ENCODE data around the gene RNASE12. TPM values are rescaled to one million over a fixed set of nuclear protein-coding genes. Genes with fewer than 3 reads are reported as not detected.

The RNASE12 gene, protein sequence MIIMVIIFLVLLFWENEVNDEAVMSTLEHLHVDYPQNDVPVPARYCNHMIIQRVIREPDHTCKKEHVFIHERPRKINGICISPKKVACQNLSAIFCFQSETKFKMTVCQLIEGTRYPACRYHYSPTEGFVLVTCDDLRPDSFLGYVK
- polyA plus RNA-seq (2012; ENCODE audit: low read depth, missing spikeins) = not detected

- TF ChIP-seq POLR2AphosphoS5 (IDR thresholded peaks at IDR 0.05; ENCODE audit: low read depth, low read length) (no peak), SPI1 (IDR thresholded peaks at IDR 0.05; ENCODE audit: low read depth, low read length) (no peak), TAF1 (IDR thresholded peaks at IDR 0.05; ENCODE audit: low read depth, low read length) (no peak), POU2F2 (IDR thresholded peaks at IDR 0.05; ENCODE audit: low read depth, low read length) (no peak), PAX5 (IDR thresholded peaks at IDR 0.05; ENCODE audit: insufficient read depth, low read length, severe bottlenecking) (no peak), POLR2A (IDR thresholded peaks at IDR 0.05; ENCODE audit: low read depth, low read length) (no peak)
- DNase-seq (ENCODE audit: insufficient read length, low spot score) (no peak), FAIRE-seq (no peak)
Observed at GRCh38 chr14:20591235-20591634, at the start of gene RNASE12. Gene RNASE12 (minus strand): TSS chr14:20591376. CDS start chr14:20590723, 653 bp downstream.

DNA sequence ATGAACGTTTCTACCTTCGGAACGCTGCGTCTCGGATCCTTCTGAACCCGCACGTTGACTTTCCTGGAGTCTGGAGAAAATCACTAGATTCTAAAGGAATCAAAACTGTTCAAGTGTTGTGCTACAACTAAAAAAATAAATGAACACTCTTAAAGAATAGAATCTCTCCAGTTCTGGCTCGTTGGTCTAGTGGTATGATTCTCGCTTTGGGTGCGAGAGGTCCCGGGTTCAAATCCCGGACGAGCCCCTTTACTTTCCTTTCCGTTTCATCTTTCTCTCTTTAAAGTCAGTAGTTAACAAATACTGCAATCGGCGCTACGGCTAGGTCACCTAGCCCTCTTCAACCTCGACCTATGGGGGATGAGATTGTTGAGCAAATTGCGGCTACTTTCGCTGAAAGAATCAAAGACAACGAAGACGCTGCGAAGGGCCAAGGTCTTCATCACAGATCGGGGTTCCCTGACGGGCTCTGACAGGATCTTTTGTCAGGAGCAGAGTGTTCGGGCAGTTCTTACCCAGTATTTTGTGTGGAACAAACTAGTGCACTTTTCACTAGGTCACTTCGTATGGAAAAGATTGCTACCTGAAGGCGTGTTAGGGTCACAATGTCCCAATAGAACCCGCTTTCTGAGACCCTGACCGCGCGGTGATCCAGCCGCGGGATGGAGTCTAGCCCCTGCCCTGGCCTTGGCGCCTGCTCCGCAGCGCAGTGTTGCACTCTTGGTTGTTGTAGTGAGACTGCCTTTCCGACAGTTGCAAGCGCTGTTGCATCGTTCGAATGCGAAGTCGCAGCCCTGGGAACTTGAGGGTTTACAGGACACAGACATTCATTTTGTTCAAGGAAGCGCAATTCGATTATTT, 41.9 kb upstream of the RNASE12 start:
- TF ChIP-seq POLR2A (IDR thresholded peaks at IDR 0.05; ENCODE audit: low read depth, low read length) (no peak), SPI1 (IDR thresholded peaks at IDR 0.05; ENCODE audit: low read depth, low read length) (no peak), POU2F2 (IDR thresholded peaks at IDR 0.05; ENCODE audit: low read depth, low read length) (no peak), POLR2AphosphoS5 (IDR thresholded peaks at IDR 0.05; ENCODE audit: low read depth, low read length) (no peak), TAF1 (IDR thresholded peaks at IDR 0.05; ENCODE audit: low read depth, low read length) (no peak), PAX5 (IDR thresholded peaks at IDR 0.05; ENCODE audit: insufficient read depth, low read length, severe bottlenecking) (no peak)
- DNase-seq (ENCODE audit: insufficient read length, low spot score) (peak; percentile 65), FAIRE-seq (peak; percentile 91)

DNA sequence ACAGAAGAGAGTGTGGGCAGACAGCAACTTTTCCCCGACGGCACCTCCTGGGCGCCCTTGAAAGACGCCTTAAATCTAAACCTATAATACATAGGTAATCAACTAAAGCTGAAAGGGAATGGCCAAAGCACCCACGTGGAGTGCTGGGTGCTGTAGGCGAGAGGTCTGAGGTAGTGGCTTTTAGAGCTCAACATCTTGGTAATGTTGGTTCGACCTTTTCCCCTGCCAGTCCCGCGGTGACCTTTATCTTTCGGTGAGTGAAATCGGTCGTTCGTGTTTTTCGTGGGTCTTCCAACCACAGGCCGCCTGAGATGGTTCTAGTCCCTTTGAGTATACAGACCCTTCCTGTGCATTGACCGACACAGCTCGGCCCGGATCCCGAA, 41.3 kb upstream of the RNASE12 start:
- no peak for TF ChIP-seq POLR2A (IDR thresholded peaks at IDR 0.05; ENCODE audit: low read depth, low read length)
- no peak for TF ChIP-seq POLR2AphosphoS5 (IDR thresholded peaks at IDR 0.05; ENCODE audit: low read depth, low read length)
- no peak for TF ChIP-seq SPI1 (IDR thresholded peaks at IDR 0.05; ENCODE audit: low read depth, low read length)
- TF ChIP-seq PAX5 (IDR thresholded peaks at IDR 0.05; ENCODE audit: insufficient read depth, low read length, severe bottlenecking) = no peak
- TF ChIP-seq POU2F2 (IDR thresholded peaks at IDR 0.05; ENCODE audit: low read depth, low read length) = no peak
- TF ChIP-seq TAF1 (IDR thresholded peaks at IDR 0.05; ENCODE audit: low read depth, low read length) = no peak
- FAIRE-seq (peak; percentile 13), DNase-seq (ENCODE audit: insufficient read length, low spot score) (no peak)

DNA sequence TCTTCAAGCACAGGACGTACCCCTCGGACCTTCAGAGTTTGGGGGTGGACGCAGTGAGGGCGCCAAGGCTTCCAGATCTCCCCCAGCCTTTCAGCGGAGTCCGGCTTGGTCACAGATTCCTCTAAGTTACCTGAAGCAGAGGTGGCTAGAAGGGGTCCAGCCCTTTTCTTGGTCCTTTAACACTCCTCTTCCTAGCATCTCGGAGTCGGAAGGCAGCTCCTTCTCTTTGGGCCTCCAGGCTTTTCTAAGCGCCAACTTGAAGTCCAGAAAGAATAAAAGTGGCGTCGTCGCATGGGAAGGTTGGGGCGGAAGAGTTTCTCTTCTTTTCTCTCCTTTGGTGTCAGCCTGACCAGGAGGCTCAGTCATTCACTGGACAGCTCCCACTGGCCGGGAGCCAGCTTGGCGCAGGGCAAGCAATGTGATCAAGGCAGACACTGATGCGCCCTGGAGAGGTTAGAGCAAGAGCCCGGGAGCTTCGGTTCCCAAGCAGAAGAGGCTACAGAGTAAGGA, 40.8 kb upstream of the RNASE12 start:
- DNase-seq (ENCODE audit: insufficient read length, low spot score) (no peak), FAIRE-seq (no peak)
- no peak for TF ChIP-seq PAX5 (IDR thresholded peaks at IDR 0.05; ENCODE audit: insufficient read depth, low read length, severe bottlenecking)

GRCh38 chr14:20631023-20631879, 40.1 kb upstream of the RNASE12 start:
- peak; percentile 82 for FAIRE-seq
- DNase-seq (ENCODE audit: insufficient read length, low spot score) = no peak
- TF ChIP-seq POU2F2 (IDR thresholded peaks at IDR 0.05; ENCODE audit: low read depth, low read length) (no peak), POLR2AphosphoS5 (IDR thresholded peaks at IDR 0.05; ENCODE audit: low read depth, low read length) (no peak), TAF1 (IDR thresholded peaks at IDR 0.05; ENCODE audit: low read depth, low read length) (no peak), PAX5 (IDR thresholded peaks at IDR 0.05; ENCODE audit: insufficient read depth, low read length, severe bottlenecking) (no peak), SPI1 (IDR thresholded peaks at IDR 0.05; ENCODE audit: low read depth, low read length) (no peak), POLR2A (IDR thresholded peaks at IDR 0.05; ENCODE audit: low read depth, low read length) (no peak)

DNA sequence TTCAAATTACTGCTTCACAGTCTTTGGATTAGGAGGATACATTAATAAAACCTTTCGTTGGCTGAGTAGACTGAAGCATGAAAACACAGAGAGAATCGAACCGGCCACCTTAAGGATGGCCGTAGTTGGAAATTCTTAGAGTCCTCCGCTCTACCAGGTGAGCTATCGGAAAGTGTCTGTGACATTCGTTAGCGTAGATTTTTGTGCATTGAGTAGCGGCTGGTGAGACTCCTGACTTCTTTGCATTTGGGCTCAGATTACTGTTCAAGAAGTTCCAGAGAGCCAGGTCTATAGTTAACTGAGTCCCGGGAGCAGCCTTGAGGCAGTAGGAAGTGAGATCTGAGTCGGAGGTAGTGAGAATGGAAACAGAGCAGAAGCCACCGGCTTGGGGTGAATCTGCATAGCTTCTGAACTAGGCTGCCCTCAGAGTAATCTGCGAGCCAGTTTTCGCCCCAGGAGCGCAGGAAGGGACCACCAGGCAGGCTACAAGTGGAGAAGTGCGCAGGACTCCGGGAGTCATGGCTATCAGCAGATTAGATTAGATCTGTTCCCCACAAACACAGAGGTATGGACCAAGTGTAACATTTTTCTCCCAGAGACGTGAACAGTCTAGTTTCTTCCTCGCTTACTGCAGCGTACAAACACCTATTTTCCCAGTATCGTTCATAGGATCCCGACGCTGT, 39.3 kb upstream of the RNASE12 start:
- FAIRE-seq = peak; percentile 26
- TF ChIP-seq POLR2A (IDR thresholded peaks at IDR 0.05; ENCODE audit: low read depth, low read length) (no peak), TAF1 (IDR thresholded peaks at IDR 0.05; ENCODE audit: low read depth, low read length) (no peak), PAX5 (IDR thresholded peaks at IDR 0.05; ENCODE audit: insufficient read depth, low read length, severe bottlenecking) (no peak), POLR2AphosphoS5 (IDR thresholded peaks at IDR 0.05; ENCODE audit: low read depth, low read length) (no peak), SPI1 (IDR thresholded peaks at IDR 0.05; ENCODE audit: low read depth, low read length) (no peak), POU2F2 (IDR thresholded peaks at IDR 0.05; ENCODE audit: low read depth, low read length) (no peak)
- DNase-seq (ENCODE audit: insufficient read length, low spot score) = no peak

DNA sequence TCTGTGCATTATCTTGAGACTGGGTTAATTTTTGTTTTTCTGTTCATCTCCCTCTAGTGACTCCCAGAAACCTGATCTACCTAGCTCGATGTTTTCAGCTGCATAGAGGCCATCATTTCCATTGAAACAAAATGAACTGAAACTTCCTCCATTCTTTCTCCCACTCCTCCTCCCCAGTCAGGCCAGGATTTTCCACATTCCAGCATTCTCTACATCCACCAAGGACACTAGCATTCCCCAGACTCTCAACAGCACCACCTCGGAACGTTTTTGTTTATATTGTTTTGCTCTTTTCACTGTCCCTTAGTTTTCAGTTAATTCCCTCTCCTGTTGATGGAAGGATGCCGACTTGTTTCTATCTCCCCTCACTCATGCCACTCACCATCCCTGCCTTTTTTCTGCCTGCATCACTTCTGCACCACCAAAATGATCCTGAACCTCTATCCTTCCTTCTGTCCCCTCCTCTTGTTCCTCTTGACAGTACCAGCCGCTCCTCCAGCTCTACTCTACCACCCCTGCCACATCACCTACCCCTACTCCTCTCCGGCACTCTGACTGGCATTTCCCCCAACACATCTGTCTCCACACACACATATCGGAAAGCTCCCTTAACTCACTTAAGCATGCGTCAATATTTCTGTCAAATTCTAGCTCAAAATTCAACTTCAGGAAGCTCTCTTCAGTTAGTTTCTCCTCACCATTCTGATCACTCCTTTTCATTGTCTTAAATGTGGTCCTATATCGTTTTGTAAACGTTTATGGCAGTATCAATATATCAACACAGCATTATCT, 37.1 kb upstream of the RNASE12 start:
- TF ChIP-seq POLR2A (IDR thresholded peaks at IDR 0.05; ENCODE audit: low read depth, low read length) (no peak), PAX5 (IDR thresholded peaks at IDR 0.05; ENCODE audit: insufficient read depth, low read length, severe bottlenecking) (no peak), POU2F2 (IDR thresholded peaks at IDR 0.05; ENCODE audit: low read depth, low read length) (no peak), SPI1 (IDR thresholded peaks at IDR 0.05; ENCODE audit: low read depth, low read length) (no peak), POLR2AphosphoS5 (IDR thresholded peaks at IDR 0.05; ENCODE audit: low read depth, low read length) (no peak), TAF1 (IDR thresholded peaks at IDR 0.05; ENCODE audit: low read depth, low read length) (no peak)
- no peak for DNase-seq (ENCODE audit: insufficient read length, low spot score)
- FAIRE-seq = no peak
